ENCODE measurements around the gene MCC.

GRCh38 chr5:113495422-113495841 is 7.2 kb upstream of the MCC start:
- no peak for TF ChIP-seq CTCF (IDR thresholded peaks at IDR 0.05; ENCODE audit: insufficient read depth, low read depth, low read length)
- TF ChIP-seq EZH2 (IDR thresholded peaks at IDR 0.05; ENCODE audit: insufficient read depth, low read length): no peak
